Tibial nerve (tissue), 4 donors: ENCODE measurements around the gene LTB.

Experiments
- CTCF ChIP-seq, 5 experiments: fragments of 200-600 bp in 3 of 5; fragments of 450-650 bp in 2 of 5; sonication (generic) in 3 of 5; IDR thresholded peaks; one replicate each; pipeline ENCODE4 v1.5.1; 2016 to 2019; ENCODE audit warnings: antibody characterized with exemption in 5 of 5, mild to moderate bottlenecking in 3 of 5, moderate library complexity in 2 of 5
- EP300 ChIP-seq, 2 donors: sonication (generic); formaldehyde crosslinking; IDR thresholded peaks; one replicate each; pipeline ENCODE4 v1.6.1; 2017; ENCODE audit warnings: antibody characterized with exemption in 2 of 2, mild to moderate bottlenecking in 1 of 2
- POLR2A ChIP-seq, 2 donors: fragments of 450-650 bp; IDR thresholded peaks; one replicate each; pipeline ENCODE4 v1.6.1; 2017; ENCODE audit warnings: antibody characterized with exemption in 2 of 2, mild to moderate bottlenecking in 2 of 2, moderate library complexity in 2 of 2

- TF ChIP-seq CTCF (IDR thresholded peaks at IDR 0.05) = no peak
- no peak for TF ChIP-seq EP300 (IDR thresholded peaks at IDR 0.05)
- no peak for TF ChIP-seq POLR2A (IDR thresholded peaks at IDR 0.05)
Measured at GRCh38 chr6:31574106-31575061, 7.8 kb downstream of the LTB start.
